Measurements from ENCODE around the gene PGAP6. TPM values are rescaled to one million over a fixed set of nuclear protein-coding genes. Genes with fewer than 3 reads are reported as not detected.

PGAP6 gene
- polyA plus RNA-seq, 4 donors = 48.1 to 76.6 (median 64.9) TPM

DNA sequence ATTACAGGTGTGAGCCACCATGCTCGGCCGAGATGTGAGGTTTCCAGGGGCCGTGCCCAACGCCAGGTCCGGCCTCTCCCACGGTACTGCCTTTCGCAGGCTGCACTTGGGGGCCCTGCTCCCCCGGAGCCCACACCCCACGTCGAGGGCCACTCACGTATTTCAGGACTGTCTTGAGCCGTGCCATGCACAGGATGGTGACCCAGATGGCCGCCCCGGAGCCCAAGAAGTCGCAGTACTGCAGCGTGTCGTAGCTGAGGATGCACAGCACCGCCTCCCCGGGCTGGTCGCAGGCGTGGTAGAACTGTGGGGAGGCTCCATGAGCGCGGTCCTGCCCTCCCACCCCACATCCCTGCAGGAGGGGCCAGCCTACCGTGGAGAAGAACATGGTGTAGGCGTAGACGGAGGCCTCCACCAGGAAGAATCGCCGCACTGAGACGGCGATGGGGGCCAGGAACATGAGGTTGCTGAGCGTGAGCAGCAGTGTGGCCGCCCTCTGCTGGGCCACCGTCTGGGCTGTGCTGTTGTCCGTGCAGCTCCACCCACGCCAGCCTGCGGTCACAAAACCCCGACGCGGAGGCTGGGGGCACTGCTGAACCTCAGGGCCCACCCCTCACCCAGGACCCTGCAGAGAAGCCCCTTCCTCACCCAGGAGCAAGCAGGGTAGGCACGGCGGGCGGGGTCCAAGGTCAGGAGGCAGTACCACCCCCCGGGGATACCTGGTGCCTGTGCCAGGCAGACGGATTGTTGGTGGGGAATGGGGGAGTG lies 7.7 kb downstream of the PGAP6 start:
- no peak for DNase-seq
- Histone ChIP-seq H3K27ac (ENCODE audit: low read depth in 1 of 3, low read length in 2 of 3) (no peak overlapping the region), H3K36me3 (ENCODE audit: control insufficient read depth in 3 of 3, insufficient read depth in 2 of 3, low read depth in 1 of 3, low read length in 3 of 3) (peaks cover 12 to 81% (median 23%) of the 10 kb centered on the region in 3 donors), H3K4me1 (ENCODE audit: control insufficient read depth in 3 of 3, insufficient read depth in 2 of 3, low read depth in 1 of 3, low read length in 2 of 3) (peaks cover 0 to 19% (median 0%) of the 10 kb centered on the region in 3 donors), H3K27me3 (ENCODE audit: control insufficient read depth in 3 of 3, insufficient read depth in 3 of 3, low read length in 3 of 3) (no peaks in the 10 kb centered on the region), H3K4me3 (ENCODE audit: low read depth in 1 of 3, low read length in 3 of 3) (no peak overlapping the region), H3K9me3 (ENCODE audit: control insufficient read depth in 2 of 2, insufficient read depth in 1 of 2, low read depth in 1 of 2, low read length in 1 of 2) (no peaks in the 10 kb centered on the region)
- no peak for FAIRE-seq
- 91 to 94% (median 92%) methylated on average over 41 to 44 of the region's 44 CpGs for WGBS, 3 donors

- no peak for DNase-seq
- H3K4me3 ChIP-seq (ENCODE audit: low read depth in 1 of 3, low read length in 3 of 3) = no peak overlapping the region
- no peak for FAIRE-seq
- no peak overlapping the region for H3K27ac ChIP-seq (ENCODE audit: low read depth in 1 of 3, low read length in 2 of 3)
- no peaks in the 10 kb centered on the region for H3K27me3 ChIP-seq (ENCODE audit: control insufficient read depth in 3 of 3, insufficient read depth in 3 of 3, low read length in 3 of 3)
- H3K4me1 ChIP-seq (ENCODE audit: control insufficient read depth in 3 of 3, insufficient read depth in 2 of 3, low read depth in 1 of 3, low read length in 2 of 3) = peaks cover 0 to 14% (median 0%) of the 10 kb centered on the region in 3 donors
- H3K36me3 ChIP-seq (ENCODE audit: control insufficient read depth in 3 of 3, insufficient read depth in 2 of 3, low read depth in 1 of 3, low read length in 3 of 3) = peaks cover 16 to 88% (median 23%) of the 10 kb centered on the region in 3 donors
- WGBS, 3 donors = 82 to 96% (median 87%) methylated on average over 5 of the region's 5 CpGs
- no peaks in the 10 kb centered on the region for H3K9me3 ChIP-seq (ENCODE audit: control insufficient read depth in 2 of 2, insufficient read depth in 1 of 2, low read depth in 1 of 2, low read length in 1 of 2)
Observed at GRCh38 chr16:373020-373598, 8.7 kb downstream of the PGAP6 start.

GRCh38 chr16:372302-372983 lies 9.3 kb downstream of the PGAP6 start:
- no peak for DNase-seq
- 90 to 94% (median 92%) methylated on average over 19 of the region's 19 CpGs for WGBS, 3 donors

GRCh38 chr16:371515-372301 lies 10.1 kb downstream of the PGAP6 start:
- DNase-seq = no peak
- Histone ChIP-seq H3K36me3 (ENCODE audit: control insufficient read depth in 3 of 3, insufficient read depth in 2 of 3, low read depth in 1 of 3, low read length in 3 of 3) (peaks cover 12 to 90% (median 27%) of the 10 kb centered on the region in 3 donors), H3K4me1 (ENCODE audit: control insufficient read depth in 3 of 3, insufficient read depth in 2 of 3, low read depth in 1 of 3, low read length in 2 of 3) (peaks cover 0 to 14% (median 0%) of the 10 kb centered on the region in 3 donors), H3K27me3 (ENCODE audit: control insufficient read depth in 3 of 3, insufficient read depth in 3 of 3, low read length in 3 of 3) (no peaks in the 10 kb centered on the region), H3K27ac (ENCODE audit: low read depth in 1 of 3, low read length in 2 of 3) (no peak overlapping the region), H3K4me3 (ENCODE audit: low read depth in 1 of 3, low read length in 3 of 3) (no peak overlapping the region), H3K9me3 (ENCODE audit: control insufficient read depth in 2 of 2, insufficient read depth in 1 of 2, low read depth in 1 of 2, low read length in 1 of 2) (no peaks in the 10 kb centered on the region)
- FAIRE-seq = no peak
- 88 to 92% (median 89%) methylated on average over 30 to 31 of the region's 31 CpGs for WGBS, 3 donors

More at GRCh38 chr16:372302-372983, 9.3 kb downstream of the PGAP6 start:
- peaks cover 15 to 90% (median 28%) of the 10 kb centered on the region in 3 donors for H3K36me3 ChIP-seq (ENCODE audit: control insufficient read depth in 3 of 3, insufficient read depth in 2 of 3, low read depth in 1 of 3, low read length in 3 of 3)
- peaks cover 0 to 14% (median 0%) of the 10 kb centered on the region in 3 donors for H3K4me1 ChIP-seq (ENCODE audit: control insufficient read depth in 3 of 3, insufficient read depth in 2 of 3, low read depth in 1 of 3, low read length in 2 of 3)
- no peak overlapping the region for H3K4me3 ChIP-seq (ENCODE audit: low read depth in 1 of 3, low read length in 3 of 3)
- FAIRE-seq = no peak
- no peak overlapping the region for H3K27ac ChIP-seq (ENCODE audit: low read depth in 1 of 3, low read length in 2 of 3)
- no peaks in the 10 kb centered on the region for H3K9me3 ChIP-seq (ENCODE audit: control insufficient read depth in 2 of 2, insufficient read depth in 1 of 2, low read depth in 1 of 2, low read length in 1 of 2)
- H3K27me3 ChIP-seq (ENCODE audit: control insufficient read depth in 3 of 3, insufficient read depth in 3 of 3, low read length in 3 of 3) = no peaks in the 10 kb centered on the region

GRCh38 chr16:370979-371514 lies 10.7 kb downstream of the PGAP6 start:
- Histone ChIP-seq H3K4me3 (ENCODE audit: low read depth in 1 of 3, low read length in 3 of 3) (no peak overlapping the region), H3K4me1 (ENCODE audit: control insufficient read depth in 3 of 3, insufficient read depth in 2 of 3, low read depth in 1 of 3, low read length in 2 of 3) (peaks cover 0 to 14% (median 0%) of the 10 kb centered on the region in 3 donors), H3K27me3 (ENCODE audit: control insufficient read depth in 3 of 3, insufficient read depth in 3 of 3, low read length in 3 of 3) (no peaks in the 10 kb centered on the region), H3K27ac (ENCODE audit: low read depth in 1 of 3, low read length in 2 of 3) (peak overlapping the region in 2 of 3 donors; percentile 29 to 67), H3K9me3 (ENCODE audit: control insufficient read depth in 2 of 2, insufficient read depth in 1 of 2, low read depth in 1 of 2, low read length in 1 of 2) (no peaks in the 10 kb centered on the region), H3K36me3 (ENCODE audit: control insufficient read depth in 3 of 3, insufficient read depth in 2 of 3, low read depth in 1 of 3, low read length in 3 of 3) (peaks cover 11 to 90% (median 24%) of the 10 kb centered on the region in 3 donors)
- no peak for DNase-seq
- FAIRE-seq = no peak
- WGBS, 3 donors = 57 to 70% (median 58%) methylated on average over 6 to 10 of the region's 10 CpGs

- WGBS, 3 donors = 0 to 1% (median 1%) methylated on average over 21 to 30 of the region's 30 CpGs
- no peak for FAIRE-seq
- Histone ChIP-seq H3K27me3 (ENCODE audit: control insufficient read depth in 3 of 3, insufficient read depth in 3 of 3, low read length in 3 of 3) (no peaks in the 10 kb centered on the region), H3K4me3 (ENCODE audit: low read depth in 1 of 3, low read length in 3 of 3) (peak within 1 kb of the TSS; percentile 44 to 59 (median 45)), H3K9me3 (ENCODE audit: control insufficient read depth in 2 of 2, insufficient read depth in 1 of 2, low read depth in 1 of 2, low read length in 1 of 2) (no peaks in the 10 kb centered on the region), H3K27ac (ENCODE audit: low read depth in 1 of 3, low read length in 2 of 3) (peak within 1 kb of the TSS in 2 of 3 donors; percentile 29 to 67), H3K4me1 (ENCODE audit: control insufficient read depth in 3 of 3, insufficient read depth in 2 of 3, low read depth in 1 of 3, low read length in 2 of 3) (peaks cover 0 to 14% (median 0%) of the 10 kb centered on the region in 3 donors), H3K36me3 (ENCODE audit: control insufficient read depth in 3 of 3, insufficient read depth in 2 of 3, low read depth in 1 of 3, low read length in 3 of 3) (peaks cover 9 to 86% (median 21%) of the 10 kb centered on the region in 3 donors)
- DNase-seq = peak; percentile 95
Observed at GRCh38 chr16:370443-370842, 11.3 kb downstream of the PGAP6 start, which contains the start of gene MRPL28. Gene MRPL28, minus strand, starts transcription at chr16:370538. Its CDS starts 320 bp downstream, at chr16:370218.

DNA sequence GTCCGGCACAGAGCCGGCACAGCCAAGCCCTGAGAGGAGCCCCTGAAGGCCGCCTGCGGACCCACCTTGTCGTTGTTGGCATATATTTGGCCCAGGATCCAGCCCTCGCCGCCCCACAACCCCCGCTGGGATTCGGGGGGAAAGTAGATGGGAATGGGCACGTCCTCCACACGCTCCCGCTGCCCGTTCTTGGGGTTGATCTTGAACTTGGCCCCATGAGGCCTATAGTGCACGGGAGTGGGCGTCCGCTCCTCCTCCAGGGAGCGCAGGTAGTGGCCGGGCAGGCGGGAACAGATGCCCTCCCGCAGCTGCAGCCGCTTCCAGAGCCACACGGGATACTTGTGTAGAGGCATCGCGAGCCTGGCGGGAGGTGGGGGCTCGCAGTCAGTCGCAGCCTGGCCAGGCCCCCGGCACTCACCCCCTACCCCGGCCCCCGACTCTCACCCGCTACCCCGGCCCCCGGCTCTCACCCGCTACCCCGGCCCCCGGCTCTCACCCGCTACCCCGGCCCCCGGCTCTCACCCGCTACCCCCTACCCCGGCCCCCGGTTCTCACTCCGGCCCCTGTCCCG lies 11.8 kb downstream of the PGAP6 start:
- Histone ChIP-seq H3K27me3 (ENCODE audit: control insufficient read depth in 3 of 3, insufficient read depth in 3 of 3, low read length in 3 of 3) (no peaks in the 10 kb centered on the region), H3K27ac (ENCODE audit: low read depth in 1 of 3, low read length in 2 of 3) (no peak overlapping the region), H3K4me1 (ENCODE audit: control insufficient read depth in 3 of 3, insufficient read depth in 2 of 3, low read depth in 1 of 3, low read length in 2 of 3) (peaks cover 0 to 14% (median 0%) of the 10 kb centered on the region in 3 donors), H3K4me3 (ENCODE audit: low read depth in 1 of 3, low read length in 3 of 3) (peak overlapping the region; percentile 44 to 59 (median 45)), H3K9me3 (ENCODE audit: control insufficient read depth in 2 of 2, insufficient read depth in 1 of 2, low read depth in 1 of 2, low read length in 1 of 2) (no peaks in the 10 kb centered on the region), H3K36me3 (ENCODE audit: control insufficient read depth in 3 of 3, insufficient read depth in 2 of 3, low read depth in 1 of 3, low read length in 3 of 3) (peaks cover 6 to 81% (median 19%) of the 10 kb centered on the region in 3 donors)
- 22 to 33% (median 28%) methylated on average over 35 to 44 of the region's 44 CpGs for WGBS, 3 donors
- DNase-seq (peak in 1 of 2 donors; percentile 46), FAIRE-seq (no peak)

Data from small intestine (tissue), 7 donors.